ENCODE results near the gene FMNL1. TPM values are rescaled to one million over a fixed set of nuclear protein-coding genes. Genes with fewer than 3 reads are reported as not detected.
"Not testable (repeated sequence)": the region's sequence is repeated elsewhere in the genome, so short reads cannot be mapped to it uniquely, and the experiment has no call there.

Gene FMNL1
- total RNA-seq, 1 experiment from 2014 or later: 20.0 TPM

GRCh38 chr17:45251931-45252330, 30.2 kb downstream of the FMNL1 start:
- no peaks in the 10 kb centered on the region for H3K27me3 ChIP-seq (ENCODE audit: control insufficient read depth, insufficient read depth, low read length)
- H3K9me3 ChIP-seq (ENCODE audit: control insufficient read depth, insufficient read depth, low read depth, low read length): no peaks in the 10 kb centered on the region
- H3K36me3 ChIP-seq (ENCODE audit: control insufficient read depth, insufficient read depth, low read length): no peaks in the 10 kb centered on the region; the same call in 1 of the 2 replicates
- no peak for DNase-seq (ENCODE audit: low read depth, low spot score)
- intact Hi-C loops (cut with micrococcal nuclease; ENCODE audit: unreplicated experiment) (no loop called here), in situ Hi-C loops (cut with HindIII; ENCODE audit: low pct_unique_long_range_greater_than_20kb, low sequenced_read_pairs) (no loop called here)
- CTCF ChIA-PET: no interaction called here
- no peak for ATAC-seq
- POLR2A ChIA-PET: interaction anchor here (0.7 kb wide), 1 partner anchor 331 kb away, joined by 5 read pairs; no protein-coding TSS in a partner anchor
- TF ChIP-seq CTCF (IDR thresholded peaks at IDR 0.05): no peak
- no peak for TF ChIP-seq TCF7L2 (IDR thresholded peaks at IDR 0.05; ENCODE audit: low read depth, low read length)
- no peak for TF ChIP-seq REST (IDR thresholded peaks at IDR 0.05; ENCODE audit: insufficient read depth in 1 of 2, low read depth in 2 of 2, low read length in 1 of 2)
- TF ChIP-seq SIN3A (IDR thresholded peaks at IDR 0.05; ENCODE audit: borderline replicate concordance, insufficient read depth, low read depth, low read length): no peak
- no peak overlapping the region for H3K27ac ChIP-seq (ENCODE audit: low read length)
- H3K4me1 ChIP-seq (ENCODE audit: control insufficient read depth, insufficient read depth, low read length): peaks cover 5% of the 10 kb centered on the region; the same call in 1 of the 2 replicates
- no peak overlapping the region for H3K4me3 ChIP-seq (ENCODE audit: low read depth in 2 of 2, low read length in 2 of 2)
- BruUV-seq (replicated peaks): TSS peak; percentile 62

- CTCF ChIA-PET; in situ Hi-C loops (cut with HindIII; ENCODE audit: low pct_unique_long_range_greater_than_20kb, low sequenced_read_pairs); POLR2A ChIA-PET; H3K4me3 ChIP-seq (ENCODE audit: low read depth in 2 of 2, low read length in 2 of 2); DNase-seq (ENCODE audit: low read depth, low spot score); H3K4me1 ChIP-seq (ENCODE audit: control insufficient read depth, insufficient read depth, low read length); ATAC-seq; H3K27ac ChIP-seq (ENCODE audit: low read length); H3K36me3 ChIP-seq (ENCODE audit: control insufficient read depth, insufficient read depth, low read length); H3K9me3 ChIP-seq (ENCODE audit: control insufficient read depth, insufficient read depth, low read depth, low read length); BruUV-seq (replicated peaks); H3K27me3 ChIP-seq (ENCODE audit: control insufficient read depth, insufficient read depth, low read length); intact Hi-C loops (cut with micrococcal nuclease; ENCODE audit: unreplicated experiment): not testable (repeated sequence)
These were observed 31.6 kb downstream of the FMNL1 start for GRCh38 chr17:45253237-45253636.

- no peaks in the 10 kb centered on the region for H3K36me3 ChIP-seq (ENCODE audit: control insufficient read depth, insufficient read depth, low read length)
- no peaks in the 10 kb centered on the region for H3K9me3 ChIP-seq (ENCODE audit: control insufficient read depth, insufficient read depth, low read depth, low read length)
- no peak for TF ChIP-seq REST (IDR thresholded peaks at IDR 0.05; ENCODE audit: insufficient read depth in 1 of 2, low read depth in 2 of 2, low read length in 1 of 2)
- TF ChIP-seq CTCF (IDR thresholded peaks at IDR 0.05): no peak
- TF ChIP-seq TCF7L2 (IDR thresholded peaks at IDR 0.05; ENCODE audit: low read depth, low read length): no peak
- no peak for TF ChIP-seq POLR2AphosphoS5 (IDR thresholded peaks at IDR 0.05; ENCODE audit: low read depth, low read length)
- TF ChIP-seq SIN3A (IDR thresholded peaks at IDR 0.05; ENCODE audit: borderline replicate concordance, insufficient read depth, low read depth, low read length): no peak
- no peaks in the 10 kb centered on the region for H3K27me3 ChIP-seq (ENCODE audit: control insufficient read depth, insufficient read depth, low read length)
- in situ Hi-C loops (cut with HindIII; ENCODE audit: low pct_unique_long_range_greater_than_20kb, low sequenced_read_pairs): no loop called here
- DNase-seq (ENCODE audit: low read depth, low spot score) (no peak), ATAC-seq (no peak)
- POLR2A ChIA-PET: no interaction called here
- BruUV-seq (replicated peaks): no TSS peak
- H3K4me3 ChIP-seq (ENCODE audit: low read depth in 2 of 2, low read length in 2 of 2): no peak overlapping the region
- intact Hi-C loops (cut with micrococcal nuclease; ENCODE audit: unreplicated experiment): no loop called here
- CTCF ChIA-PET: no interaction called here
- H3K27ac ChIP-seq (ENCODE audit: low read length): no peak overlapping the region
- no peaks in the 10 kb centered on the region; the same call in 1 of the 2 replicates for H3K4me1 ChIP-seq (ENCODE audit: control insufficient read depth, insufficient read depth, low read length)
These were observed 32.2 kb downstream of the FMNL1 start for GRCh38 chr17:45253879-45254278.
